A673 (cell line): ENCODE results near the gene CBFA2T3.

Source experiments
- CTCF ChIP-seq: fragments of 300-800, 200-600 bp; sonication (generic); conservative IDR thresholded peaks from 2 replicates; pipeline ENCODE4 v1.5.1; 2017; ENCODE audit warnings: low read depth, mild to moderate bottlenecking, antibody characterized with exemption, low read length, moderate library complexity, mixed read lengths
- EZH2 ChIP-seq: fragments of 200-600 bp; sonication (generic); IDR thresholded peaks from 2 replicates; pipeline ENCODE4 v1.6.1; 2017; ENCODE audit warnings: borderline replicate concordance, low read depth, mild to moderate bottlenecking, mixed read lengths, antibody characterized with exemption, low read length; ENCODE audit not compliant: poor library complexity, severe bottlenecking

- TF ChIP-seq CTCF (no peak), EZH2 (no peak)
Observed at GRCh38 chr16:89024546-89025060, 47.6 kb upstream of the CBFA2T3 start.
